Transverse colon (tissue), 4 donors: Measurements from ENCODE around the gene PRCP. TPM values are rescaled to one million over a fixed set of nuclear protein-coding genes. Genes with fewer than 3 reads are reported as not detected.

Experiments used
- DNase-seq: peaks from one replicate; pipeline ENCODE4 v3.0.0-alpha.2; 2019
- H3K27ac ChIP-seq, 4 donors: fragments of 200-600 bp; sonication (generic); 2 replicates each; pipeline ENCODE4 v1.5.1; 2016 to 2018; ENCODE audit warnings: inconsistent platforms in 4 of 4
- H3K27me3 ChIP-seq: fragments of 200-600 bp; sonication (generic); 2 replicates; pipeline ENCODE4 v1.5.1; 2017; ENCODE audit warnings: inconsistent platforms
- H3K36me3 ChIP-seq, 4 donors: fragments of 200-600 bp; sonication (generic); 2 replicates each; pipeline ENCODE4 v1.5.1; 2017 to 2019; ENCODE audit warnings: inconsistent platforms in 4 of 4
- H3K4me1 ChIP-seq, 4 donors: fragments of 200-600 bp; sonication (generic); 2 replicates each; pipeline ENCODE4 v1.5.1; 2017 to 2020; ENCODE audit warnings: inconsistent platforms in 4 of 4
- H3K4me3 ChIP-seq, 4 donors: fragments of 200-600 bp; sonication (generic); 1 replicate in 1 of 4; 2 replicates in 3 of 4; pipeline versions ENCODE4 v1.5.1 to v1.6.1; 2017 to 2019; ENCODE audit warnings: inconsistent platforms in 4 of 4
- H3K9me3 ChIP-seq, 2 donors: fragments of 200-600 bp; sonication (generic); 2 replicates each; pipeline ENCODE4 v1.5.1; 2017 to 2019; ENCODE audit warnings: inconsistent platforms in 2 of 2
- CTCF ChIP-seq, 5 experiments: fragments of 200-600 bp in 3 of 5; fragments of 450-650 bp in 2 of 5; sonication (generic) in 3 of 5; IDR thresholded peaks; 1 replicate in 2 of 5; 2 replicates in 3 of 5; pipeline ENCODE4 v1.5.1; 2016 to 2017; ENCODE audit warnings: antibody characterized with exemption in 5 of 5, inconsistent platforms in 3 of 5, mild to moderate bottlenecking in 2 of 5, moderate library complexity in 1 of 5
- EP300 ChIP-seq: sonication (generic); formaldehyde crosslinking; IDR thresholded peaks from one replicate; pipeline ENCODE4 v1.6.1; 2017; ENCODE audit warnings: antibody characterized with exemption, low read depth
- POLR2A ChIP-seq: fragments of 450-650 bp; IDR thresholded peaks from one replicate; pipeline ENCODE4 v1.6.1; 2016; ENCODE audit warnings: antibody characterized with exemption, mild to moderate bottlenecking, moderate library complexity
- POLR2AphosphoS5 ChIP-seq, 3 donors: sonication (generic); formaldehyde crosslinking; IDR thresholded peaks; one replicate each; pipeline ENCODE4 v1.6.1; 2016; ENCODE audit warnings: antibody characterized with exemption in 3 of 3
- WGBS, 2 donors: methylation state at CpG; one replicate each; pipeline ENCODE4 v1.1.5; 2018; ENCODE audit warnings: low coverage in 1 of 2; 5-methylcytosine and 5-hydroxymethylcytosine counted together
- in situ Hi-C, 4 donors: fragments of 200-750 bp; cut with MboI; loops; one replicate each; pipeline versions ENCODE4 v1.15.0 to v1.15.1; 2017; ENCODE audit warnings: low sequenced_read_pairs in 3 of 4, low pct_ligation_motif_present in 1 of 4, low pct_unique_long_range_greater_than_20kb in 1 of 4
- intact Hi-C: fragments of 100-400 bp; cut with DNase I; formaldehyde crosslinking; loops from one replicate; pipeline ENCODE4 v1.15.1; 2023; ENCODE audit warnings: low total_unique reads
- total RNA-seq, 4 donors: library from RNA; depleted of rRNA; stranded (reverse); fragments of >200 nt; gene quantifications; one replicate each; pipeline ENCODE4 v1.1.0, GENCODE V29; 2016

Gene PRCP
- total RNA-seq, 4 donors from 2014 or later: 20.9 to 34.8 (median 29.9) TPM

- H3K4me3 ChIP-seq: no peak overlapping the region
- peaks cover 0 to 6% (median 0%) of the 10 kb centered on the region in 4 donors for H3K4me1 ChIP-seq
- no peak for TF ChIP-seq POLR2AphosphoS5 (IDR thresholded peaks at IDR 0.05)
- no peak for TF ChIP-seq CTCF (IDR thresholded peaks at IDR 0.05)
- no peak for TF ChIP-seq EP300
- in situ Hi-C loops (loop anchor here (10.0 to 25.0 kb wide), 7 partner anchors 156 to 376 kb away; partner anchors contain the start of genes ANKRD42 (in 2 of the 4), CCDC90B (in 1 of the 4) and PCF11 (in 1 of the 4)), intact Hi-C loops (loop anchor here (10.0 kb wide), 2 partner anchors 246 to 336 kb away; partner anchors contain the start of gene PCF11)
- H3K27me3 ChIP-seq: no peaks in the 10 kb centered on the region
- H3K36me3 ChIP-seq: peaks cover 0 to 4% (median 0%) of the 10 kb centered on the region in 4 donors
- no peaks in the 10 kb centered on the region for H3K9me3 ChIP-seq
- DNase-seq: no peak
- peak overlapping the region in 3 of 4 donors; percentile 18 to 43 (median 28) for H3K27ac ChIP-seq
These were observed 8.1 kb upstream of the PRCP start for GRCh38 chr11:82908311-82908710.

- H3K36me3 ChIP-seq: peaks cover 0 to 4% (median 0%) of the 10 kb centered on the region in 4 donors
- in situ Hi-C loops: loop anchor here (10.0 to 25.0 kb wide), 7 partner anchors 157 to 377 kb away; partner anchors contain the start of genes ANKRD42 (in 2 of the 4), CCDC90B (in 1 of the 4) and PCF11 (in 1 of the 4)
- intact Hi-C loops: loop anchor here (10.0 kb wide), 2 partner anchors 247 to 337 kb away; partner anchors contain the start of gene PCF11
- H3K27ac ChIP-seq: no peak overlapping the region
- no peak overlapping the region for H3K4me3 ChIP-seq
- TF ChIP-seq POLR2AphosphoS5 (IDR thresholded peaks at IDR 0.05) (no peak), POLR2A (no peak), EP300 (no peak), CTCF (IDR thresholded peaks at IDR 0.05) (no peak)
- H3K27me3 ChIP-seq: no peaks in the 10 kb centered on the region
- no peaks in the 10 kb centered on the region for H3K9me3 ChIP-seq
- no peak for DNase-seq
- WGBS, 2 donors: 76 to 93% methylated on average over 2 to 5 of the region's 5 CpGs
- peaks cover 0 to 10% (median under 1%) of the 10 kb centered on the region in 4 donors for H3K4me1 ChIP-seq
These were observed 7.1 kb upstream of the PRCP start for GRCh38 chr11:82907371-82907770.

- no peak for TF ChIP-seq EP300
- TF ChIP-seq CTCF (IDR thresholded peaks at IDR 0.05): no peak
- no peak for TF ChIP-seq POLR2A
- TF ChIP-seq POLR2AphosphoS5 (IDR thresholded peaks at IDR 0.05): no peak
- peaks cover 0 to 14% (median 4%) of the 10 kb centered on the region in 4 donors for H3K4me1 ChIP-seq
- no peak for DNase-seq
- peaks cover 0 to 1% (median 0%) of the 10 kb centered on the region in 4 donors for H3K36me3 ChIP-seq
- H3K27me3 ChIP-seq: no peaks in the 10 kb centered on the region
- no peaks in the 10 kb centered on the region for H3K9me3 ChIP-seq
- no peak overlapping the region for H3K4me3 ChIP-seq
- intact Hi-C loops: loop anchor here (10.0 kb wide), 2 partner anchors 248 to 338 kb away; partner anchors contain the start of gene PCF11
- in situ Hi-C loops: loop anchor here (10.0 to 25.0 kb wide), 7 partner anchors 158 to 378 kb away; partner anchors contain the start of genes ANKRD42 (in 2 of the 4), CCDC90B (in 1 of the 4) and PCF11 (in 1 of the 4)
- H3K27ac ChIP-seq: no peak overlapping the region
- 42 to 53% methylated on average over 2 of the region's 2 CpGs for WGBS, 2 donors
These were observed 6.7 kb upstream of the PRCP start for GRCh38 chr11:82906931-82907330.

- no peak for DNase-seq
- intact Hi-C loops: loop anchor here (10.0 kb wide), 2 partner anchors 249 to 339 kb away; partner anchors contain the start of gene PCF11
These were observed 6.0 kb upstream of the PRCP start for GRCh38 chr11:82906236-82906635.

More at GRCh38 chr11:82906236-82906635, 6.0 kb upstream of the PRCP start:
- TF ChIP-seq POLR2A (no peak), CTCF (IDR thresholded peaks at IDR 0.05) (peak; percentile 59 to 73 (median 66))
- H3K4me1 ChIP-seq: peaks cover 0 to 14% (median 8%) of the 10 kb centered on the region in 4 donors
- no peaks in the 10 kb centered on the region for H3K27me3 ChIP-seq
- no peak overlapping the region for H3K27ac ChIP-seq
- no peak overlapping the region for H3K4me3 ChIP-seq
- H3K36me3 ChIP-seq: no peaks in the 10 kb centered on the region
- H3K9me3 ChIP-seq: no peaks in the 10 kb centered on the region
- WGBS, 2 donors: 37 to 63% methylated on average over 1 of the region's 1 CpG
- in situ Hi-C loops: loop anchor here (10.0 to 25.0 kb wide), 7 partner anchors 159 to 379 kb away; partner anchors contain the start of genes ANKRD42 (in 2 of the 4), CCDC90B (in 1 of the 4) and PCF11 (in 1 of the 4)
